ENCODE data around the gene SLC39A10.
A peak's percentile ranks its signal among the peaks of the same experiment; 100 is the strongest.

SLC39A10 gene

GRCh38 chr2:195700480-195700879 lies 43.5 kb downstream of the SLC39A10 start:
- TF ChIP-seq POLR2A (IDR thresholded peaks at IDR 0.05; ENCODE audit: low read depth, low read length), result no peak
- DNase-seq (ENCODE audit: insufficient read length, low spot score) (no peak), FAIRE-seq (no peak)

- FAIRE-seq (no peak), DNase-seq (ENCODE audit: insufficient read length, low spot score) (no peak)
- no peak for TF ChIP-seq POLR2A (IDR thresholded peaks at IDR 0.05; ENCODE audit: low read depth, low read length)
Measured at GRCh38 chr2:195706161-195706900, 49.3 kb downstream of the SLC39A10 start.

GRCh38 chr2:195709901-195710806 lies 53.1 kb downstream of the SLC39A10 start:
- TF ChIP-seq POLR2A (IDR thresholded peaks at IDR 0.05; ENCODE audit: low read depth, low read length), result no peak
- no peak for DNase-seq (ENCODE audit: insufficient read length, low spot score)
- no peak for FAIRE-seq

- DNase-seq (ENCODE audit: insufficient read length, low spot score) (no peak), FAIRE-seq (no peak)
- TF ChIP-seq POLR2A (IDR thresholded peaks at IDR 0.05; ENCODE audit: low read depth, low read length), result no peak
Measured at GRCh38 chr2:195711478-195711877, 54.5 kb downstream of the SLC39A10 start.

GRCh38 chr2:195716466-195716865 lies 59.4 kb downstream of the SLC39A10 start:
- no peak for FAIRE-seq
- DNase-seq (ENCODE audit: insufficient read length, low spot score), result no peak
- no peak for TF ChIP-seq POLR2A (IDR thresholded peaks at IDR 0.05; ENCODE audit: low read depth, low read length)

GRCh38 chr2:195721042-195721441 lies 64.0 kb downstream of the SLC39A10 start:
- DNase-seq (ENCODE audit: insufficient read length, low spot score) (no peak), FAIRE-seq (no peak)
- no peak for TF ChIP-seq POLR2A (IDR thresholded peaks at IDR 0.05; ENCODE audit: low read depth, low read length)

- no peak for TF ChIP-seq POLR2A (IDR thresholded peaks at IDR 0.05; ENCODE audit: low read depth, low read length)
- DNase-seq (ENCODE audit: insufficient read length, low spot score), result no peak
- no peak for FAIRE-seq
Measured at GRCh38 chr2:195722075-195722474, 65.0 kb downstream of the SLC39A10 start.

GRCh38 chr2:195727106-195727505 lies 70.1 kb downstream of the SLC39A10 start:
- FAIRE-seq (no peak), DNase-seq (ENCODE audit: insufficient read length, low spot score) (no peak)
- TF ChIP-seq POLR2A (IDR thresholded peaks at IDR 0.05; ENCODE audit: low read depth, low read length), result no peak

GRCh38 chr2:195730912-195731311 lies 73.9 kb downstream of the SLC39A10 start:
- no peak for DNase-seq (ENCODE audit: insufficient read length, low spot score)
- TF ChIP-seq POLR2A (IDR thresholded peaks at IDR 0.05; ENCODE audit: low read depth, low read length), result no peak
- FAIRE-seq, result peak; percentile 11

GRCh38 chr2:195732574-195732973 lies 75.5 kb downstream of the SLC39A10 start:
- no peak for TF ChIP-seq POLR2A (IDR thresholded peaks at IDR 0.05; ENCODE audit: low read depth, low read length)
- FAIRE-seq (no peak), DNase-seq (ENCODE audit: insufficient read length, low spot score) (no peak)

GRCh38 chr2:195733831-195734230 lies 76.8 kb downstream of the SLC39A10 start:
- DNase-seq (ENCODE audit: insufficient read length, low spot score) (no peak), FAIRE-seq (no peak)
- TF ChIP-seq POLR2A (IDR thresholded peaks at IDR 0.05; ENCODE audit: low read depth, low read length), result no peak

GRCh38 chr2:195734395-195734794 lies 77.4 kb downstream of the SLC39A10 start:
- DNase-seq (ENCODE audit: insufficient read length, low spot score) (no peak), FAIRE-seq (no peak)
- no peak for TF ChIP-seq POLR2A (IDR thresholded peaks at IDR 0.05; ENCODE audit: low read depth, low read length)

GRCh38 chr2:195734931-195735330 lies 77.9 kb downstream of the SLC39A10 start:
- DNase-seq (ENCODE audit: insufficient read length, low spot score) (no peak), FAIRE-seq (peak; percentile 15)
- no peak for TF ChIP-seq POLR2A (IDR thresholded peaks at IDR 0.05; ENCODE audit: low read depth, low read length)

- no peak for TF ChIP-seq POLR2A (IDR thresholded peaks at IDR 0.05; ENCODE audit: low read depth, low read length)
- FAIRE-seq, result no peak
- DNase-seq (ENCODE audit: insufficient read length, low spot score), result no peak
Measured at GRCh38 chr2:195735347-195735746, 78.3 kb downstream of the SLC39A10 start.
